HepG2 (cell line): ENCODE data around the gene MIF4GD. TPM values are rescaled to one million over a fixed set of nuclear protein-coding genes. Genes with fewer than 3 reads are reported as not detected.

Source experiments
- BHLHE40 ChIP-seq: IDR thresholded peaks from 2 replicates; pipeline ENCODE4 v1.6.1; 2011; ENCODE audit warnings: low read length, improper control_type of control experiment
- HNF4G ChIP-seq, 2 experiments: sonication (generic) in 1 of 2; formaldehyde crosslinking in 1 of 2; IDR thresholded peaks; 2 replicates each; pipeline versions ENCODE4 v1.4.0 to v1.6.1; 2011 to 2020; ENCODE audit warnings: borderline replicate concordance in 2 of 2, low read depth in 2 of 2, mild to moderate bottlenecking in 2 of 2, low read length in 1 of 2, missing genetic modification reagents in 1 of 2, moderate library complexity in 1 of 2
- KAT2B ChIP-seq: fragments of 150-350 bp; IDR thresholded peaks from 2 replicates; pipeline ENCODE4 v1.6.1; 2014; ENCODE audit warnings: low read depth, low read length, borderline replicate concordance
- KDM3A ChIP-seq: IDR thresholded peaks from 2 replicates; pipeline ENCODE4 v1.6.1; 2018; ENCODE audit warnings: low read depth, missing compliant biosample characterization
- MTF2 ChIP-seq: sonication (generic); formaldehyde crosslinking; IDR thresholded peaks from 2 replicates; pipeline ENCODE4 v1.5.0; 2020; ENCODE audit warnings: missing genetic modification reagents, borderline replicate concordance
- MYC ChIP-seq: sonication (generic); formaldehyde crosslinking; IDR thresholded peaks from 2 replicates; pipeline ENCODE4 v1.9.0; 2021; ENCODE audit warnings: missing genetic modification reagents, borderline replicate concordance
- SOX6 ChIP-seq, 2 experiments: fragments of 450-650 bp in 1 of 2; sonication (generic) in 1 of 2; formaldehyde crosslinking in 1 of 2; IDR thresholded peaks; 2 replicates each; pipeline versions ENCODE4 v1.4.0 to v1.6.1; 2017 to 2020; ENCODE audit warnings: antibody characterized with exemption in 1 of 2, mild to moderate bottlenecking in 1 of 2, missing genetic modification reagents in 1 of 2
- ZNF10 ChIP-seq: sonication (generic); formaldehyde crosslinking; IDR thresholded peaks from 2 replicates; pipeline ENCODE4 v1.4.0; 2020; ENCODE audit warnings: mild to moderate bottlenecking, low read depth, missing genetic modification reagents, borderline replicate concordance
- ZNF225 ChIP-seq: sonication (generic); formaldehyde crosslinking; IDR thresholded peaks from 2 replicates; pipeline ENCODE4 v1.4.0; 2020; ENCODE audit warnings: mild to moderate bottlenecking, missing genetic modification reagents
- ZNF678 ChIP-seq: sonication (generic); formaldehyde crosslinking; IDR thresholded peaks from 2 replicates; pipeline ENCODE4 v1.4.0; 2020; ENCODE audit warnings: mild to moderate bottlenecking, missing genetic modification reagents
- ZNF841 ChIP-seq: sonication (generic); formaldehyde crosslinking; IDR thresholded peaks from 2 replicates; pipeline ENCODE4 v1.8.1; 2023; ENCODE audit warnings: missing genetic modification reagents, borderline replicate concordance
- polyA plus RNA-seq, 8 experiments: library from polyadenylated mRNA; depleted of rRNA in 3 of 8; stranded (reverse) in 7 of 8; unstranded in 1 of 8; fragments of >200 nt; fragmentation: Illumina TruSeq in 4 of 8; extraction: Trizol in 4 of 8; gene quantifications; 2 replicates each; pipeline versions ENCODE4 v1.2.1 to v1.2.3, GENCODE V29; 2011 to 2016; ENCODE audit warnings: low read depth in 4 of 8, missing spikeins in 1 of 8, mixed read lengths in 1 of 8; ENCODE audit not compliant: insufficient read depth in 1 of 8
- total RNA-seq, 5 experiments: library from RNA; depleted of rRNA; stranded (reverse); fragments of >200 nt; fragmentation: Illumina TruSeq; extraction: Trizol; gene quantifications; 2 replicates each; pipeline ENCODE4 v1.2.3, GENCODE V29; 2016; ENCODE audit warnings: low read depth in 1 of 5
- TF ChIP-seq, protein P1 (sequence below): sonication (generic); formaldehyde crosslinking; IDR thresholded peaks from 2 replicates; pipeline ENCODE4 v1.8.0; 2022; ENCODE audit warnings: missing genetic modification reagents, mild to moderate bottlenecking, moderate library complexity, borderline replicate concordance
- TF ChIP-seq, protein P2 (sequence below): sonication (generic); formaldehyde crosslinking; IDR thresholded peaks from 2 replicates; pipeline ENCODE4 v1.8.0; 2022; ENCODE audit warnings: mild to moderate bottlenecking, missing genetic modification reagents, moderate library complexity
- TF ChIP-seq, protein P3 (sequence below): sonication (generic); formaldehyde crosslinking; IDR thresholded peaks from 2 replicates; pipeline ENCODE4 v1.8.0; 2023; ENCODE audit warnings: mild to moderate bottlenecking, missing genetic modification reagents
- TF ChIP-seq, protein P4 (sequence below): sonication (generic); formaldehyde crosslinking; IDR thresholded peaks from 2 replicates; pipeline ENCODE4 v1.8.0; 2022; ENCODE audit warnings: mild to moderate bottlenecking, missing genetic modification reagents
- TF ChIP-seq, protein P5 (sequence below): sonication (generic); formaldehyde crosslinking; IDR thresholded peaks from 2 replicates; pipeline ENCODE4 v1.9.0; 2022; ENCODE audit warnings: missing genetic modification reagents, mild to moderate bottlenecking, borderline replicate concordance
- TF ChIP-seq, protein P6 (sequence below): sonication (generic); formaldehyde crosslinking; IDR thresholded peaks from 2 replicates; pipeline ENCODE4 v1.5.1; 2020; ENCODE audit warnings: mild to moderate bottlenecking, moderate library complexity, missing genetic modification reagents

MIF4GD gene
- total and polyA plus RNA-seq, 2 of the 13 experiments (the other 11 are each of a cell fraction or from before 2014, with no cell fraction given) = 14.0 to 28.0 TPM

DNA sequence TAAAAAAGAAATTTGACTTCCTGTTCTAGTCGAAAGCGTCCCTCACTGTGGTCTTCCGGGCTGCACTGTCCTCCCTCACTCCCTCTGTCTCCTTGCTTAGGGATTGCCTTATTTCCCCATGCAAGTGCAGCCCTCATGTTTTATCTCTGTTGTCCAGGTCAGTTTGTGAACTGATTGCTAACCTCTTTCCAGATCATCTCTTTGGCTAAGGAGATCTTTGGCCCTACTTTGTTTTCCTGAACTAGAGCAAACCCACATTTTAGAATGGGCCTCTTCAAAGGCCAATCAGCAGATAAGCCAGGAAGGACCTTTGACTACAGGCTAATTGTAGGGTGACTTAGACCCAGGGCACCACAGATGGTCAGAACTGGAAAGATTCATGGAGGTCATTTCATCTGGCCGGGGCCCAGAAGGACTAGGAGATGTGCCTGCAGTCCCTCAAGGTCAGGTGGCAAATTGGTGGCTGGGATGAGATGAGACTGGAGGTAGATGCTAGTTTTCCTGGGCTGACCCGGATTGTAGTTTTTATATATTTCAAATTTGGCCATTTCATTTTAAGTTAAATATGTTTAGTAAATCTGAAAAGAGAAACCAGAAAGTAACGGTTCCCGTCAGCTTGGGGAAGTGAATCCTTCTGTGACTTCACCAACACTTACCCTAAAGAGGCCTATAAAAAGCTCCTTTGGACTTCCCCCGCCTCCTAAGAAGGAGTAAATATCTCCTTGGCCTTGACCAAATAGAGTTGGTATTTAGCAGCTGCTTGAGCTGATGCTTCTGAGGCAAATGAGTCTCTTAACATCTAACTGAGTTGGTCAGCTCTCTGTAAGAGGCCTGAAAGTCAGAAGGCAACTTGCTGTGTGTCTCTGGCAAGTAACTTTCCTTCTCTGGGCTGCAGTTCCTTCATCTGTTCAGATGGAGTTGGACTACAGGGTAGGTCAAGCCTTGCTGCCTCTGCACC is 24.4 kb upstream of the MIF4GD start (continued):
- TF ChIP-seq ZNF225 (CRISPR knock-in tag) (no peak; the same call in 1 of the 2 replicates), BHLHE40 (no peak), ZNF841 (CRISPR knock-in tag) (no peak), KDM3A (CRISPR knock-in tag) (0 out of 2 replicates have a peak, but pooled peaks have one; percentile 56), SOX6 (IDR thresholded peaks at IDR 0.05) (no peak), SOX6 (CRISPR knock-in tag; IDR thresholded peaks at IDR 0.05) (peak; percentile 95), HNF4G (IDR thresholded peaks at IDR 0.05; ENCODE audit: borderline replicate concordance, low read depth, low read length) (peak; percentile 96), HNF4G (CRISPR knock-in tag; IDR thresholded peaks at IDR 0.05; ENCODE audit: borderline replicate concordance, low read depth) (peak; percentile 91), ZNF10 (no peak), MTF2 (CRISPR knock-in tag) (no peak), KAT2B (no peak), MYC (CRISPR knock-in tag) (no peak; the same call in 1 of the 2 replicates), ZNF678 (CRISPR knock-in tag) (no peak)
- TF ChIP-seq, protein P1, sequence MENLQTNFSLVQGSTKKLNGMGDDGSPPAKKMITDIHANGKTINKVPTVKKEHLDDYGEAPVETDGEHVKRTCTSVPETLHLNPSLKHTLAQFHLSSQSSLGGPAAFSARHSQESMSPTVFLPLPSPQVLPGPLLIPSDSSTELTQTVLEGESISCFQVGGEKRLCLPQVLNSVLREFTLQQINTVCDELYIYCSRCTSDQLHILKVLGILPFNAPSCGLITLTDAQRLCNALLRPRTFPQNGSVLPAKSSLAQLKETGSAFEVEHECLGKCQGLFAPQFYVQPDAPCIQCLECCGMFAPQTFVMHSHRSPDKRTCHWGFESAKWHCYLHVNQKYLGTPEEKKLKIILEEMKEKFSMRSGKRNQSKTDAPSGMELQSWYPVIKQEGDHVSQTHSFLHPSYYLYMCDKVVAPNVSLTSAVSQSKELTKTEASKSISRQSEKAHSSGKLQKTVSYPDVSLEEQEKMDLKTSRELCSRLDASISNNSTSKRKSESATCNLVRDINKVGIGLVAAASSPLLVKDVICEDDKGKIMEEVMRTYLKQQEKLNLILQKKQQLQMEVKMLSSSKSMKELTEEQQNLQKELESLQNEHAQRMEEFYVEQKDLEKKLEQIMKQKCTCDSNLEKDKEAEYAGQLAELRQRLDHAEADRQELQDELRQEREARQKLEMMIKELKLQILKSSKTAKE (CRISPR knock-in tag) = no peak
- TF ChIP-seq, protein P2, sequence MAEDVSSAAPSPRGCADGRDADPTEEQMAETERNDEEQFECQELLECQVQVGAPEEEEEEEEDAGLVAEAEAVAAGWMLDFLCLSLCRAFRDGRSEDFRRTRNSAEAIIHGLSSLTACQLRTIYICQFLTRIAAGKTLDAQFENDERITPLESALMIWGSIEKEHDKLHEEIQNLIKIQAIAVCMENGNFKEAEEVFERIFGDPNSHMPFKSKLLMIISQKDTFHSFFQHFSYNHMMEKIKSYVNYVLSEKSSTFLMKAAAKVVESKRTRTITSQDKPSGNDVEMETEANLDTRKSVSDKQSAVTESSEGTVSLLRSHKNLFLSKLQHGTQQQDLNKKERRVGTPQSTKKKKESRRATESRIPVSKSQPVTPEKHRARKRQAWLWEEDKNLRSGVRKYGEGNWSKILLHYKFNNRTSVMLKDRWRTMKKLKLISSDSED (CRISPR knock-in tag) = no peak
- TF ChIP-seq, protein P3, sequence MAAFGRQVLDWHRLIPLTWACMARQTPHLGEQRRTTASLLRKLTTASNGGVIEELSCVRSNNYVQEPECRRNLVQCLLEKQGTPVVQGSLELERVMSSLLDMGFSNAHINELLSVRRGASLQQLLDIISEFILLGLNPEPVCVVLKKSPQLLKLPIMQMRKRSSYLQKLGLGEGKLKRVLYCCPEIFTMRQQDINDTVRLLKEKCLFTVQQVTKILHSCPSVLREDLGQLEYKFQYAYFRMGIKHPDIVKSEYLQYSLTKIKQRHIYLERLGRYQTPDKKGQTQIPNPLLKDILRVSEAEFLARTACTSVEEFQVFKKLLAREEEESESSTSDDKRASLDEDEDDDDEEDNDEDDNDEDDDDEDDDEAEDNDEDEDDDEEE = no peak
- TF ChIP-seq, protein P4, sequence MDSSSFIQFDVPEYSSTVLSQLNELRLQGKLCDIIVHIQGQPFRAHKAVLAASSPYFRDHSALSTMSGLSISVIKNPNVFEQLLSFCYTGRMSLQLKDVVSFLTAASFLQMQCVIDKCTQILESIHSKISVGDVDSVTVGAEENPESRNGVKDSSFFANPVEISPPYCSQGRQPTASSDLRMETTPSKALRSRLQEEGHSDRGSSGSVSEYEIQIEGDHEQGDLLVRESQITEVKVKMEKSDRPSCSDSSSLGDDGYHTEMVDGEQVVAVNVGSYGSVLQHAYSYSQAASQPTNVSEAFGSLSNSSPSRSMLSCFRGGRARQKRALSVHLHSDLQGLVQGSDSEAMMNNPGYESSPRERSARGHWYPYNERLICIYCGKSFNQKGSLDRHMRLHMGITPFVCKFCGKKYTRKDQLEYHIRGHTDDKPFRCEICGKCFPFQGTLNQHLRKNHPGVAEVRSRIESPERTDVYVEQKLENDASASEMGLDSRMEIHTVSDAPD = peak; percentile 76; the same call in 1 of the 2 replicates
- TF ChIP-seq, protein P5, sequence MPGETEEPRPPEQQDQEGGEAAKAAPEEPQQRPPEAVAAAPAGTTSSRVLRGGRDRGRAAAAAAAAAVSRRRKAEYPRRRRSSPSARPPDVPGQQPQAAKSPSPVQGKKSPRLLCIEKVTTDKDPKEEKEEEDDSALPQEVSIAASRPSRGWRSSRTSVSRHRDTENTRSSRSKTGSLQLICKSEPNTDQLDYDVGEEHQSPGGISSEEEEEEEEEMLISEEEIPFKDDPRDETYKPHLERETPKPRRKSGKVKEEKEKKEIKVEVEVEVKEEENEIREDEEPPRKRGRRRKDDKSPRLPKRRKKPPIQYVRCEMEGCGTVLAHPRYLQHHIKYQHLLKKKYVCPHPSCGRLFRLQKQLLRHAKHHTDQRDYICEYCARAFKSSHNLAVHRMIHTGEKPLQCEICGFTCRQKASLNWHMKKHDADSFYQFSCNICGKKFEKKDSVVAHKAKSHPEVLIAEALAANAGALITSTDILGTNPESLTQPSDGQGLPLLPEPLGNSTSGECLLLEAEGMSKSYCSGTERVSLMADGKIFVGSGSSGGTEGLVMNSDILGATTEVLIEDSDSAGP (CRISPR knock-in tag) = no peak
- TF ChIP-seq, protein P6, sequence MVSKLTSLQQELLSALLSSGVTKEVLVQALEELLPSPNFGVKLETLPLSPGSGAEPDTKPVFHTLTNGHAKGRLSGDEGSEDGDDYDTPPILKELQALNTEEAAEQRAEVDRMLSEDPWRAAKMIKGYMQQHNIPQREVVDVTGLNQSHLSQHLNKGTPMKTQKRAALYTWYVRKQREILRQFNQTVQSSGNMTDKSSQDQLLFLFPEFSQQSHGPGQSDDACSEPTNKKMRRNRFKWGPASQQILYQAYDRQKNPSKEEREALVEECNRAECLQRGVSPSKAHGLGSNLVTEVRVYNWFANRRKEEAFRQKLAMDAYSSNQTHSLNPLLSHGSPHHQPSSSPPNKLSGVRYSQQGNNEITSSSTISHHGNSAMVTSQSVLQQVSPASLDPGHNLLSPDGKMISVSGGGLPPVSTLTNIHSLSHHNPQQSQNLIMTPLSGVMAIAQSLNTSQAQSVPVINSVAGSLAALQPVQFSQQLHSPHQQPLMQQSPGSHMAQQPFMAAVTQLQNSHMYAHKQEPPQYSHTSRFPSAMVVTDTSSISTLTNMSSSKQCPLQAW (CRISPR knock-in tag) = peak; percentile 81
